Transverse colon (tissue), 4 donors: ENCODE results near the gene NCKAP5.
"Not testable (repeated sequence)": the region's sequence is repeated elsewhere in the genome, so short reads cannot be mapped to it uniquely, and the experiment has no call there.

Experiments
- CTCF ChIP-seq, 5 experiments: fragments of 200-600 bp in 3 of 5; fragments of 450-650 bp in 2 of 5; sonication (generic) in 3 of 5; IDR thresholded peaks; 1 replicate in 2 of 5; 2 replicates in 3 of 5; pipeline ENCODE4 v1.5.1; 2016 to 2017; ENCODE audit warnings: antibody characterized with exemption in 5 of 5, inconsistent platforms in 3 of 5, mild to moderate bottlenecking in 2 of 5, moderate library complexity in 1 of 5
- EP300 ChIP-seq: sonication (generic); formaldehyde crosslinking; IDR thresholded peaks from one replicate; pipeline ENCODE4 v1.6.1; 2017; ENCODE audit warnings: antibody characterized with exemption, low read depth
- POLR2A ChIP-seq: fragments of 450-650 bp; IDR thresholded peaks from one replicate; pipeline ENCODE4 v1.6.1; 2016; ENCODE audit warnings: antibody characterized with exemption, mild to moderate bottlenecking, moderate library complexity
- POLR2AphosphoS5 ChIP-seq, 3 donors: sonication (generic); formaldehyde crosslinking; IDR thresholded peaks; one replicate each; pipeline ENCODE4 v1.6.1; 2016; ENCODE audit warnings: antibody characterized with exemption in 3 of 3

- not testable (repeated sequence) for TF ChIP-seq EP300; CTCF (IDR thresholded peaks at IDR 0.05); POLR2A; POLR2AphosphoS5 (IDR thresholded peaks at IDR 0.05)
Measured at GRCh38 chr2:132698347-132698746, 869.9 kb downstream of the NCKAP5 start.
